Osteoblast (primary cell): ENCODE results near the gene PHF19. TPM values are rescaled to one million over a fixed set of nuclear protein-coding genes. Genes with fewer than 3 reads are reported as not detected.

Experiments used
- DNase-seq: peaks from one replicate; pipeline ENCODE4 v3.0.0; 2011; ENCODE audit warnings: low spot score, mixed read lengths; ENCODE audit not compliant: insufficient read length; ENCODE audit errors: missing footprints
- H2AFZ ChIP-seq: 2 replicates; pipeline ENCODE4 v1.6.0; 2011; ENCODE audit warnings: mild to moderate bottlenecking, low read length
- H3K27ac ChIP-seq: 2 replicates; pipeline ENCODE4 v1.5.1; 2011; ENCODE audit warnings: mild to moderate bottlenecking, low read depth, low read length, moderate library complexity
- H3K27me3 ChIP-seq: 2 replicates; pipeline ENCODE4 v1.6.0; 2012; ENCODE audit warnings: mild to moderate bottlenecking, control low read depth, inconsistent platforms, low read length, moderate library complexity; ENCODE audit not compliant: insufficient read depth
- H3K36me3 ChIP-seq: 2 replicates; pipeline ENCODE4 v1.5.1; 2011; ENCODE audit warnings: mild to moderate bottlenecking, low read length, control low read depth, moderate library complexity; ENCODE audit not compliant: insufficient read depth
- H3K4me1 ChIP-seq: 2 replicates; pipeline ENCODE4 v1.5.1; 2011; ENCODE audit warnings: mild to moderate bottlenecking, low read length, control low read depth, moderate library complexity; ENCODE audit not compliant: insufficient read depth
- H3K4me2 ChIP-seq: 2 replicates; pipeline ENCODE4 v1.6.0; 2011; ENCODE audit warnings: mild to moderate bottlenecking, low read length; ENCODE audit not compliant: insufficient read depth
- H3K4me3 ChIP-seq: fragments of 200-600 bp; sonication (generic); 3 replicates; pipeline ENCODE4 v1.5.1; 2012; ENCODE audit warnings: mild to moderate bottlenecking, low read length, inconsistent platforms; ENCODE audit not compliant: insufficient read depth
- H3K79me2 ChIP-seq: 2 replicates; pipeline ENCODE4 v1.6.0; 2012; ENCODE audit warnings: mild to moderate bottlenecking, low read length, control low read depth, inconsistent platforms; ENCODE audit not compliant: insufficient read depth
- H3K9me3 ChIP-seq: 2 replicates; pipeline ENCODE4 v1.5.1; 2011; ENCODE audit warnings: low read depth, low read length, control low read depth
- H4K20me1 ChIP-seq: 2 replicates; pipeline ENCODE4 v1.6.0; 2012; ENCODE audit warnings: mild to moderate bottlenecking, low read length, control low read depth; ENCODE audit not compliant: insufficient read depth
- CTCF ChIP-seq: IDR thresholded peaks from 2 replicates; pipeline ENCODE4 v1.5.1; 2011; ENCODE audit warnings: mild to moderate bottlenecking, low read depth, low read length, moderate library complexity; ENCODE audit errors: extremely low read depth
- total RNA-seq: library from RNA; depleted of rRNA; stranded (reverse); fragments of >200 nt; gene quantifications from 2 replicates; pipeline ENCODE4 v1.2.3, GENCODE V29; 2012

Gene PHF19
- total RNA-seq, 1 donor, result 16.6 TPM

DNA sequence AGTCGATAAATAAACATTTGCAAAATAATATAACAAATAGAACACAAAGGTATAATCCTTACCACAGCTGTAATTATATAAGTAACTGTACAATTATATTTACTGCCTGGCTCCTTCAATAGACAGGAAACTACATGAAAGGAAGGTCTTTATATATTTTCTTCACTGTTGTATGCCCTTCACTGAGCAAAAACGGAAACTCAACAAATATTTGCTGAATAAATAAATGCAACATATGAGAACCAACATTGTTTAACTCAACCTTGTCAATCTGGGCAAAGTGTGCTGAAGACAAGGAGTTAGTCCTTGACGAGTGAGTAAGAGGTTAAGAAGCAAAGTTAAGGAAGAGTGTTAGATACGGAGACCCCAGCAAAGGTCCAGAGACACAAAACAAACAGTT, 56.9 kb downstream of the PHF19 start:
- H3K4me2 ChIP-seq, result no peak overlapping the region
- no peaks in the 10 kb centered on the region for H3K27me3 ChIP-seq
- no peak overlapping the region for H3K4me3 ChIP-seq
- H3K36me3 ChIP-seq, result peaks cover 45% of the 10 kb centered on the region
- no peaks in the 10 kb centered on the region for H4K20me1 ChIP-seq
- no peaks in the 10 kb centered on the region for H3K9me3 ChIP-seq
- no peak overlapping the region for H2AFZ ChIP-seq
- H3K79me2 ChIP-seq, result no peaks in the 10 kb centered on the region
- H3K27ac ChIP-seq, result no peak overlapping the region
- TF ChIP-seq CTCF, result no peak
- DNase-seq, result no peak
- H3K4me1 ChIP-seq, result no peaks in the 10 kb centered on the region

- no peak for TF ChIP-seq CTCF
These were observed 58.4 kb downstream of the PHF19 start for GRCh38 chr9:120818595-120818994.

DNA sequence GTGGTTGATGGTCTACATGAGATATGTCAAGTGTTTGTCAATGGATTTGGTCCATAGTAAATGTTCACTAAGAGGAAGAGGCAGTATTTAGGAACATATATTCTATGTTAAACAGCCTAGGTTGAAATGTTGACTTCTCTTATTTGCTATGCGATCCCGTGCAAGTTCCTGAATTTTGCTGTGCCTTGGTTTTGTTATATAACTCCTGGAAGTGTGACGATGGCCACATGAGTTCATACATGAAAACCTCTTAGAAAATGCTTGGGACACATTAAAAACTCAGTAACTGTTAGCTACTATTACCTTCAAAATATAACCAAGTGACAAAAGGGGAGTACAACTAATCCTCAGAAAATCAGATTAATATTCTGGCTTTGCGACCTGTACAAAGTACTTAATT, 61.9 kb downstream of the PHF19 start:
- TF ChIP-seq CTCF, result no peak
- H3K79me2 ChIP-seq, result no peaks in the 10 kb centered on the region
- no peak overlapping the region for H3K4me2 ChIP-seq
- peaks cover 6% of the 10 kb centered on the region for H3K4me1 ChIP-seq
- no peak overlapping the region for H2AFZ ChIP-seq
- no peak overlapping the region for H3K4me3 ChIP-seq
- peaks cover 27% of the 10 kb centered on the region for H3K36me3 ChIP-seq
- DNase-seq, result no peak
- H4K20me1 ChIP-seq, result no peaks in the 10 kb centered on the region
- H3K27me3 ChIP-seq, result no peaks in the 10 kb centered on the region
- H3K27ac ChIP-seq, result no peak overlapping the region
- H3K9me3 ChIP-seq, result no peaks in the 10 kb centered on the region

More at GRCh38 chr9:120818595-120818994, 58.4 kb downstream of the PHF19 start:
- no peak overlapping the region for H3K4me2 ChIP-seq
- no peaks in the 10 kb centered on the region for H3K79me2 ChIP-seq
- H3K4me1 ChIP-seq, result no peaks in the 10 kb centered on the region
- H3K36me3 ChIP-seq, result peaks cover 41% of the 10 kb centered on the region
- H2AFZ ChIP-seq, result no peak overlapping the region
- DNase-seq, result no peak
- no peaks in the 10 kb centered on the region for H4K20me1 ChIP-seq
- H3K4me3 ChIP-seq, result no peak overlapping the region
- no peaks in the 10 kb centered on the region for H3K9me3 ChIP-seq
- no peaks in the 10 kb centered on the region for H3K27me3 ChIP-seq
- H3K27ac ChIP-seq, result no peak overlapping the region

DNA sequence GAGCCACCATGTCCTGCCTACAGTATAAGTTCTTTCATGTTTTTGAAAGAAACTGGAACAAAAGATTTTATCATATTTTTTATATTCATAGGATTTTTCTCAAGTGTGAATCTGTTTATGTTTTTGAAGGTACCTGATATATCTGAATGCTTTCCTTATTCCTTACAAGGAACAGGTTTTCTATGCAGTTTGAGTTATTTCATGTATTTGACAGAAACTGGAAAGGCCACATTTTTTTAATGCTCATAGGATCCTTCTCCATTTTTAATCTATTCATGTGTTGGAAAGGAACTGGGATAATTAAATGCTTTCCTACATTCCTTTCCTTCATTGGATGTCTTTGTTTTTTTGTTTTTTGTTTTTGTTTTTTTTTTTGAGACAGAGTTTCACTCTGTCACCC, 68.1 kb downstream of the PHF19 start:
- Histone ChIP-seq H2AFZ (no peak overlapping the region), H4K20me1 (no peaks in the 10 kb centered on the region), H3K4me1 (peaks cover 6% of the 10 kb centered on the region), H3K4me3 (no peak overlapping the region), H3K79me2 (no peaks in the 10 kb centered on the region), H3K27ac (no peak overlapping the region), H3K36me3 (no peaks in the 10 kb centered on the region), H3K27me3 (no peaks in the 10 kb centered on the region), H3K9me3 (no peaks in the 10 kb centered on the region), H3K4me2 (no peak overlapping the region)
- no peak for DNase-seq
- TF ChIP-seq CTCF, result no peak
